ENCODE results near the gene IGSF9B.

Gene IGSF9B

DNA sequence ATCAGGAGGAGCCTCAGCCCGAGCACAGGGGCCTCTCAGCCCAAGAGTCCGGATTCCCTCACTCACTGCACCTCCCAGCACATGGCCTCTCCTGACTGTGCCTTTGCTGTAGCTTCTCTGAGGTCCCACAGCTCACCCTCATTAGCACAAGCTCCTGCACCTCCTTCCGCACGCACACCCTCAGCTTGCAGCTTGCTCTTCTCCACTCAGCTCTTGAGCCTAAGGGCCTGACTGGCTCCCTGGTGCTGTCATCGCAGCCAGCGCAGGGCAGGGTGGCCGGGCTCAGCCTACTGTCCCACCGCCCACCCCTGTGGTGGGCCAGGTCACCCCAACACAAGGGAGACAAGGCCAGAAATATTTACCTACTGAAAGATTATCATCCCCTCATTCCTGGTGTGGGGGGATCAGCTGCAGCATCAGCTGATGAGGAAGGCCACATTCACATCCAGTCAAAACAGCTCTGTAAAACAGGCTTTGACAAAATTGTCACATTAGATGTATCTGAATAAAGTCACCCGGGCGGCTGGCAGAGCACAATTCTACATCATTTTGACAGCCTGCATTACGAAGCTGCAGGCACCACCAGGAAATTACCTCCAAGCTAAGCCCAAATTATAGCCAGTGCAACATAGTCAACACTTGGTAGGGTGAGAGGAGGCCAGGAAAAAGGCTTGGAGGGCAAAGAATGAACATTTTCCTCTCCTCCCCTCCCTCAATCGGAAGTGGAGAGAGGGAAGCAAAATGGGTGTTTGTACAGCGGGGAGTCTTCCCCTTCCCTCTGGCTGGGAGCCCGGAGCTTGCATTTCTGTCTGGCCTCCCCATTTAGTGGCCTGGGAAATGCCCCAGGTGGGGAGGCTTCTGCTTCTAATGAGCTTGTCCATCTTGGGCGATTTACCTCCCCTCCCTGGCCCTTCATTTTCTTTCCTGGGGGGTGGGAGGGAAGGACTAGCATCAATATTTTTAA lies 29.5 kb upstream of the IGSF9B start:
- no peak for DNase-seq
- in situ Hi-C loops (cut with MboI; ENCODE audit: low pct_unique_long_range_greater_than_20kb, low sequenced_read_pairs), result no loop called here

DNA sequence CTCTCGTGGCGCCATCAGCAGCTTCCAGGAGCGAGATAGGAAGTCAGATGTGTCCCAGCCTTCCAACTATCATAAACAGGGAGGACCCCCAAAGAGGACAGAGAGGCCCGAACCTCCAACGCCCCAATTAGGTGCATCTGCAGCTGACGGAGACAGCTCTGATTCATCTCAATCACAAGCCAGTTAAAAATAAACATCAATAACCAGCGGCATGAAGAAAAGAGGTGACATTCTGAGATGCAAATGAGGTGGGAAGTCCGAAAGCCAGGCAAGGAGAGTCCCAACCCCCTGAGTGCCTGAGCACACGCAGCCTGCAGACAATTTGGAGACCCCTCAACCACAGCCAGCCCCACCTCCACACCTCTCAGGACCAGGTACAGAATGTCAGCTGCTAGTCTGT lies 28.1 kb upstream of the IGSF9B start:
- DNase-seq, result no peak
- in situ Hi-C loops (cut with MboI; ENCODE audit: low pct_unique_long_range_greater_than_20kb, low sequenced_read_pairs), result no loop called here

DNA sequence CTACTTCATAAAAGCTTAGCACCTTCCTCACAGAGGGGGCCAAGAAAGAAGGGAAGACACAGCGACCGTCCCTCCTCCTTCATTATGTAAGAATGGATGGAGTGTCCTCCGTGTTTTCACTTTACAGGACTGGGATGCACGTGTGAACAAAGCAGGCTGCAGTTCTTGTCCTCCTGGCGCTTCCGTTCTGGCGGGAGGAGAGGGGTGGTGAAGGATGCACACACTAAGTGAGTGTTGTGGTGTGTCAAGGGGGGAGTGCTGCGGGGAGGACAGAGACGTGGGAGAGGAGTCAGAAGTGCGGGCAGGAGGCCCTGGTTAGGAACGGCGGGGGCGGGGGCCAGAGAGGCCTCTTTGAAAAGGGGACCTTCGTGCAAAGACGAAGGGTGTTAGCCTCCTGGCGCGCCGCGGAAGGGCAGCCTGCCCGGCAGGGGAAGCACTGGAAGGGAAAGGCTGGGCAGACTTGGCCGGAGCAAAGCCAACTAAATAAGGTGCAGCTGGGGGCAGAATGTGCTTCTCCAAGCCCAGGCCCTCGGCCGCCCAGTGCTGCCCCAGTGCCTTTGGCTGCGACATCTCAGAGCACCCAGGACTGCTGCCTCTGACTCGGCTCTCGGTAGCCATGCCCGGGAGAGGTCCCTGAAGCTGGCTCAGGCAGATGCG lies 27.0 kb upstream of the IGSF9B start:
- DNase-seq, result no peak
- in situ Hi-C loops (cut with MboI; ENCODE audit: low pct_unique_long_range_greater_than_20kb, low sequenced_read_pairs), result no loop called here

DNA sequence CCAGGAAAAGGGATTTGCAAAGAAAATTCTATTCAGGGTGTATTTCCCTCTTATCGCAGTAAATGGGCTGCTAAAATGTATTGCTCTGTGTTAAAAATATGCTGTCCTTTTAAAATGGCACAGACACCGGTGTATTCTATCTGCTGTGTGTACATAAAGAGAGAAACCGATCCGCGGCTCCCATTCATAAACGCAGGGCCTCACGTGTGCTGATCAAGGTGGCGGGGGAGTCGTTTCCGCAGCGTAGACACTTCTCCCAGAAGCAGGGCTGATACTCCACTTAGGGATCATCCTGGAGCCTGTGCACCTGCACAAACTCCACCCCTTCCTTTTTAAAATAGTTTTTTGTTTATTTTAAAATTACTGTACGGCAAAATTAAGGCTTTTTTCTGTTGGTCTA lies 26.1 kb upstream of the IGSF9B start:
- DNase-seq, result no peak
- in situ Hi-C loops (cut with MboI; ENCODE audit: low pct_unique_long_range_greater_than_20kb, low sequenced_read_pairs), result no loop called here

DNA sequence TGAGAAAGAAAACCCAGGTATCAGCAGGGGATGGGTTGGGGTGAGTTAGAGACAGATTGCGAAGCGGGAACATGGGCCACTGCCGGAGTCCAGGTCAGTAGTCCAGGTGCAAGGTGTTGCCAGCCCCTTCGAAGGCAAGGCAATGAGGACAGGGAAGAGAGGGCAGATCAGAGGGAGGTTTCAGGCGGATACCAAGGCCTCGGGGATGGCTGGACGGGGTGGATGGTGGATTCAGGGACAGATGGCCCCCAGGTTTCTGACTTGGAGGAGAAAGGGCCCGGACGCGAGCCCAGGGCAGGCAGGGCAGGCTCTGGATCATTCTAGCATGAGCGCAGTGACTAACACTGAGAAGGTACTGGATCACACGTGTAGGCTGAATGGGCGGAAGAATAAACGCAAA lies 25.4 kb upstream of the IGSF9B start:
- in situ Hi-C loops (cut with MboI; ENCODE audit: low pct_unique_long_range_greater_than_20kb, low sequenced_read_pairs), result no loop called here
- no peak for DNase-seq

DNA sequence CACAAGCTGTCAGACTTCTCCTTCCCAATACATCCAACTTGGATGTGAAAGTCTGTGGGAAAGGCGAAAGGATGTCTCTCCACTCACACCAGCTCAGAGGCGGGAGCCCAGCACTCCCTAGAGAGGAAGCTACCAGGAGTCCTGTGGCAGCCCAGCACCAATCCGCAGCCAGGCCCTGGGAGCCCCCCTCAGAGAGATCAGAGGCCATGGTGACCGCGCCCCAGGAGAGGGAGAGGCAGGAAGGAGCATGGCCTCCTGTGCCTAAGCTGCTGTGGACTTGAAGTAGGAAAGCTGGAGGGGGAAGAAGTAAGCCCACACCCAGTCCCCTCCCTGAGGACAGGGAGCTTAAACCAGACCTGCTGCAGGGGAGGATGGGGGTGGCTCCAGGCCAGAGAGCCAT lies 24.4 kb upstream of the IGSF9B start:
- in situ Hi-C loops (cut with MboI; ENCODE audit: low pct_unique_long_range_greater_than_20kb, low sequenced_read_pairs), result no loop called here
- no peak for DNase-seq

DNA sequence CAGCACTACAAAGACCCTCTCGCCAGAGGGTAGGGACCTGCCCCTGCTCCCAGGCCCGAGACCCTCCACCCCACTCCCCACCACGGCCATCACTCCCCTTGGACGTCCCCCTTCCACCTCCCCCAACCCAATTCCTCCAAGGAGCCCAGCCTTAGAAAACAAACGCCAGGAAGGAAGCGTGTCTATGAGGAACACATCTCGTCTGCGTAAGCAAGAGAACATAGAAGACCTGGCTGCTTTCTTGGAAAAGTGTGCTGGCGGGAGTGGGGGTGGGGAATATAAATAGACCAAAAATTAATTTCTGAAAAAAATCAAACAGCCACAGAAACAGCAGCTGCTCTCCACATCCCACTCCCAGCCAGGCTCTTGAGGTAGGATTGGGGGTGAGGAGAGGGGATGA lies 23.9 kb upstream of the IGSF9B start:
- in situ Hi-C loops (cut with MboI; ENCODE audit: low pct_unique_long_range_greater_than_20kb, low sequenced_read_pairs), result no loop called here

DNA sequence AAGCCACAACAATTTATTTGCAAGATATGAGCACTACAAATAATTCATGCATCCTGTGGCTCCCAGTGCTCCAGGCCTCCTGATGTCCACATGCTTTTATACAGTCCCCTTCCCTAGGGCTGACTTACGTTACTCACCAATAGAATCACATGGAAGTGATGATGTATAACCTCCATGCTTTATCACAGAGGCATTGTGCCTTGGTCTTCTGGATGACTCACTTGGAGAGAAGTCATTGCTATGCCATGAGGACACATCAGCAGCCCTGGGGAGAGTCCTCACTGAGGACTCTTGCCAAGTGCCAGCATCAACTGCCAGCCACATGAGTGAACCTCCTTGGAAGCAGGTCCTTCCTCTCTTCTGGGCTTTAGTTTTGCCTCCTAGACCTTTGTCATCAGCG lies 22.0 kb upstream of the IGSF9B start:
- in situ Hi-C loops (cut with MboI; ENCODE audit: low pct_unique_long_range_greater_than_20kb, low sequenced_read_pairs), result no loop called here
- DNase-seq, result no peak

More for the DNA sequence above, 23.9 kb upstream of the IGSF9B start:
- no peak for DNase-seq

DNA sequence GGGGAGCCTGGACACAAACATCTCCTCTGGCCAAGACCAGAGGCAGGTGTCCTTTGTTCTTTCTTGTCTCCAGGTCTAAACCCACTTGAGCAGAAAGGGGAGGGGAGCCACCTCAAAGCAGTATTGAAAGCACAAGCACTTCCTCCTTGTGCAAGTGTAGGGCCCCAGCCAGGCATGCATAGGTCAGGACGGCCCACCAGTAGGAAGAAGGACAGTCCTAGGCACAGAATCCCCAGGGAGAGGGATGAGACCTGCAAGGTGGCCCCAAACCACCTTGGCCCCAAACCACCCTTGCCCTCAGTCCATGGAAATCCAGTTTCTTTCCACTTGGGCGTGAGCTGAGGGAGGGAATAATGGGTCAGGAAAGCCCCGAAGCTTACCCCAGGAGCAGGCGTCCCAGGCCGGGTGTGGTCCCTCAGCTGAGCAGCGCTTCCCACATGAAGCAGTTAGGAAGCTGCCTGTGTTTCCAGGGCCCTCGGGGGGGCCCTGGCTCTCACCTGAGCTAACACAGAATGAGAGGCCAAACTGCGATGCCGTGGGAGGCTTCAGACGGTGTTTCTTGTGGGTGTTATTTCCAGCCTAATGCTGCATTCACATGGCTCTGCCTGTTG lies 20.4 kb upstream of the IGSF9B start:
- in situ Hi-C loops (cut with MboI; ENCODE audit: low pct_unique_long_range_greater_than_20kb, low sequenced_read_pairs), result no loop called here
- DNase-seq, result no peak

DNA sequence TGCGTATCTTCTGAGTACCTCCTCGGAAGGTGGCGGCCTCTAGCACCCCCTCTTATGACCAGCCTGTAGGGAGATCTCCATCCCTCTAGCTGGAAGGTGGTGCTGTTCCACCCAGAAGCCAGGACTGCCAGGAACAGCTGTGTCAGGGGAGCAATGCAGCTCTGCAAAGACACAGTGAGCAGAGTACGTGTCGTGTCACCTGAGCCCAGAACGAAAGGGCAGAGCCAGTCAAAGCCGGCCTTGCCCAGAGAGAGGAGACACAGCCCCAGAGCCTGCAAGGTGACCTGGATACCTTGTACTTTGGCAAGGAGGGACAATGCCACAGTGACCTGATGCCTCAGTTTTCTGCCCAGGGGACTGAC lies 18.7 kb upstream of the IGSF9B start:
- no peak for DNase-seq
- in situ Hi-C loops (cut with MboI; ENCODE audit: low pct_unique_long_range_greater_than_20kb, low sequenced_read_pairs), result no loop called here

DNA sequence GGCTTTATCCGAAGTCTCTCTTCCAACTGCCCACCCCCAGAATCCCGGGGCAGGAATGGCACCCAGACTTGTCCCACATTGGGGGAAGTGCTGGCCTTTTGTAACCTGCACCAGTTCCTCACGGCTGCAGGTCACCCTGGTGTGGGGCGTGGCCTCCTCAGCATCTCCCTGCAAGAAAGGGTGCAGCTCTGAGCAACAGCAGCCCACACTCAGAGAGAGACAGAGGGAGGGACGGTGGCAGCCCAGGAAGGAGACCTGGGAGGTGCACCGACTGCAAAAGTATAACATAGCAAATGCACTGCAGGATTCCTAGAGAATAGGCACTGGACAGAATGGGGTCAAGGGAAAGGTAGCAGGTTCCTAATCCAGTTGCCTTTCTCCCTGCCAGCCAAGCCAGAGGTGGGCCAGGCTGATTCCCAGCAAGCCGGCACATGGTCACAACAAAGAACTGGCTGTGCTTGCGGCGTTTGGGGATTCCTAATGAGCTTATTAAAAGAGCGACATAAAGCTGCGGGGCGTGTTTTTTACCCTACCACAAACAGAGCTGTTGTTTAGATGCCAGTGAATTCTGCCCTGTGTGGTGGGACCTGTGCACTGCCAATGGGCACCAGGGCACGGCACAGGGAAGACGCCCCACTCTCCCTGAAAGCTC lies 18.2 kb upstream of the IGSF9B start:
- in situ Hi-C loops (cut with MboI; ENCODE audit: low pct_unique_long_range_greater_than_20kb, low sequenced_read_pairs), result no loop called here
- DNase-seq, result no peak

DNA sequence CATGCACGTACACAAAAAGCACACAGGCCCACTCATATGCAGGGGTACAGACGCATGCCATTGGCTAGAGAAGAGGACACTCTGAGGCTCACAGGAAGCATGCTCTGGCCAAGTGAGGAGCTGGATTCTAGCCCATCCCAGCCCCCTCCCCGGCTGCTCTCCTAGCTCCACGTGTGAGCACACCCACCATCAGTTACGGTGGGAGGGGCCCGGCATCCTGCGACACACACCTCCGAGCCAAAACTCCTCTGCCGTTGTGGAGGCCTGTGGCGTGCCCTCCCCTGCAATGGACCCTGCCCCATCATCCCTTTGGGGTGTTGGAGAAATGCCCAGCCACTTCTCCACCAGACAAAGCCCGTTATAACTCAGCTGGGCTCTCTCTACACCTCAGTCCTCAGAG lies 15.1 kb upstream of the IGSF9B start:
- DNase-seq, result no peak
- in situ Hi-C loops (cut with MboI; ENCODE audit: low pct_unique_long_range_greater_than_20kb, low sequenced_read_pairs), result no loop called here

DNA sequence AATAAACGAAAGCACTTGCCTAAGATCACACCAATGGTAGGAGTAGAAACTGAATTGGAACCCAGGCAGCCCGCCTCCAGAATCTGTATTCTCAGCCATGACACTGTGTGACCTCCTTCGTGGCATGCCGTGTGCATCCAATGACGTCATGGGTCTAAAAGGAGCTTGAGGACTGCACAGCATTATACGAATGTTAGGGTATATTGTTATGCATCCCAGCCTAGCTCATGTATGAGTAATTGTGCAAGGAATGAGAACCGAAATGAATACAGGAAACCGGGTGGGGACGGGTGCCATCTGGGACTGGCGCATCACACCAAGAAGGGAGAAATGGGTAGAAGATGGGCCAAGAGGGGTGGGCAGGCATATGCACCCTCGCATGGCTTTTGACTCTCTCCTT lies 12.3 kb upstream of the IGSF9B start:
- no peak for DNase-seq
- in situ Hi-C loops (cut with MboI; ENCODE audit: low pct_unique_long_range_greater_than_20kb, low sequenced_read_pairs), result no loop called here

DNA sequence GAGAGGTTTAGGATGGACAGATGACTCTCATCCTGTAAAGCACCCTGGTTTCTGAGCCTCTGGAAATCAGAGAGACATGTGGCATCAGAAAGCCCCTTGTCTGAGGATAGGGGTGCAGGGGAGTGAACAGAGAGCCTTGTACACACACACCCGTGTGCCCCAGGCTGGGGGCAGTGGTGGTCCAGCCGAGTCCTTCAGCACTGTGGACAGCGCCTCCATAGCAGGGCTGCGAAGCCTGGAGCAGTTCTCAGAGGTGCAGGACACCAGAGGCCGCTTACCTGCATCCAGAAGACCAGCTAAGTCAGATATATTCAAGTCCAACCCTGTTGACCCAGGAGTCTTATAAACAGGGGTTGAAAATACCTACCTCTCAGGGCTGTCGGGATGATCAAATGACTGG lies 11.5 kb upstream of the IGSF9B start:
- no peak for DNase-seq

DNA sequence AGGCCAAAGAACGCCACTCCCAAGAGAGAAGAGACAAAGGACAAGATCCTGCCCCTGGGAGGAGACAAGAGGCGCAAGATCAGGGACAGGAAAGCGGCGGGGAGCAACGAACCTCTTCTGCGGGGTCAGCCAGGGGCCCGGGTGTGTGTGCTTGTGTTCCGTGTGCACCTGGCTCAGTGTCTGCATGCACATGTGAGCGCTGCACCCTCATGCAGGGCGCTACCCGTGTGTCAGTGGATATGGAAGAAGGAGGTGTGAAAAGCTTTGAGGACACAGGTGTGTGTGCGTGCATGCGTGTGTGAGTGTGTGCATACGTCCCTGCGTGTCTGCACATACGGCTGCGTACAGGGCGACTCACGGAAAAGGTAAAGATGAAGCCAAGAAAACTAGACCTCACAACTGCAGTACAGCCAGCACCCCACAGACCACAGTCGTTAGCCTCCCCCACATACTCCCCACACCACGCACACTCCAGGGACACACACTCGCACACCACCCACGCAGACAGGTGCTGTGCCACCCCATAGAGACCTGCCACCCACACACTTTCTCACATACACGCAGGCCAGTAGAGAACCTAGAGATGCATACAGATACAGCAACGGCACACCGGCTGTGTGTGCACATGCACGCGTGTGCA lies 11.0 kb upstream of the IGSF9B start:
- in situ Hi-C loops (cut with MboI; ENCODE audit: low pct_unique_long_range_greater_than_20kb, low sequenced_read_pairs), result no loop called here
- DNase-seq, result no peak

More for the DNA sequence above, 11.5 kb upstream of the IGSF9B start:
- in situ Hi-C loops (cut with MboI; ENCODE audit: low pct_unique_long_range_greater_than_20kb, low sequenced_read_pairs), result no loop called here

DNA sequence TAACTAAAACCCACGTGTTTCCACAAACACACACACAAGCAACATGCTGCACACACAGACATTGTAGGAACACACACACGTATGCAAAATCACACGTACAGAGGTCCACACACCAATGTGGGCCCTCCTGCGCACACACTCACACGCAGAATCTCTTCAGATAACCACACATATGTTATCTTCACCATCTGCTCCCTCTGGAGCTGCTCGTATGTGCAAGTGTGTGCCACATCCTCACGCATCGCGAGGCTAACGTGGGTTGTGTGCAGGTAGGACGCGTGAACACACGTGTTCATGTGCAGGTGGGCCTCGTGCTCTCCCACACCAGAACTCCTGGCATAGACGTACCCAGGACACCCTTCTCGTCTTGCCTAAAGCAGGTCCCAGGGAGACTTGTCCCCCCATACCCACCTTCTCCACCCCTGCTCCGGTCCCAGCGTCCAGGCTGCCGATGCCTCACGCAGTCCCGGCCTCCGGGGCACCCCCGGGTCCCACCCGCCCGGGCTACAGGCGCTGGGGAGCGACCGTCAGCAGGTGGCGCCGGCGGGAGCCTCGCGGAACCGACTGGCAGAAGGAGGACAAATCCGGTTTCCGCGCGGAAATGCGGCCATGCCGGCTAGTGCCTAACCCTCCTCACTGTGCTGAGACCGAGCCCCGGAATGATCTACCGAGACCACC lies 10.3 kb upstream of the IGSF9B start:
- in situ Hi-C loops (cut with MboI; ENCODE audit: low pct_unique_long_range_greater_than_20kb, low sequenced_read_pairs), result no loop called here
- DNase-seq, result peak; percentile 49

DNA sequence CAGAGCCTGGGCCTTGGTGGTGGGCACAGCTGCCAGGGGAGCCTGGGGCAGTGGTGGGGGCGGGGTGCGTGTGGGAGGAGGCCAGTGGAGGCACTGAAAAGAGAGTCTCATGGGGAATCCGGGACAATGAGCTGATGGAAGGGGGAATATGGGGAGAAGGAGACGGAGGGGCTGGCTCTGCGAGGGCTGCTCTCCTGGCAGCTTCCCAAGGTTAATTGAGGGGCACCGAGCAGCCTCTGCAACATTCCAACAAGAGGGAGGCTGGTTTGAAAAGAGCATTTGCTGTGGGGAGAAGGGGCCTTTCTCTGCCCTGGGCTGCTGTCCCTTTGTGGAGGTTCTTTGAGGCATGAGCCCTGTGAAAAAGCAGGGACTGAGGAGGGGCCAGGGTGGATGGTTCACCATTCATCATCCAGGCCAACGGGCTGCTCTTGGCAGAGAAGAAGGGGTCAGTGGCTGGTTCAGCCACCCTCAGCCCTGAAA lies 9.4 kb upstream of the IGSF9B start:
- in situ Hi-C loops (cut with MboI; ENCODE audit: low pct_unique_long_range_greater_than_20kb, low sequenced_read_pairs), result no loop called here
- no peak for DNase-seq

DNA sequence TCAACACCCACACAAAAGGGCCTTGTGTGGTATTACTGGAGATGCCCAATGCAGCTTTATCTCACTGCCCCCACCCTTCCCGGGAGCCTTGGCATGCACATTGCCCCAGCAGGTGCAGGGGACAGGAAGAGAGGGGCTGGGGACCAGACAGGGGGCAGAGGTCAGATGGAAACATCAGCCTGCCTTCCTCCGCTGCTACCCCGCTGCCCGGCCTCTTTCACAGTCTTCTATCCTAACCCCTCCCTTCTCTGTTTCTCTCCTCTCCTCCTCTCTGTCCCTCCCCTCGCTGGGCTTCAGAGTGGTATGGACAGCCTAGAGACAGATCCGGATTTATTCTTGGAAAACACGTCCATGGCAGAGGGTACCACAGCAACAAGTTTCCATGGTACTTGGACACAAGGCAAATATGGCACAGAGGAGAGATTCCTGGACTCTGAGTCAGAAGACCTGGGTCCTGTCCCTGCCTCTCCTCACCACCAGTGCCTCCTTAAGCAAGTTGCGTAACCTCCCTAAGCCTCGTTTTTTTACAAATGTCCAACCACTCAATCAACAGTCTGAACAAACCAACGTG lies 8.3 kb upstream of the IGSF9B start:
- in situ Hi-C loops (cut with MboI; ENCODE audit: low pct_unique_long_range_greater_than_20kb, low sequenced_read_pairs), result no loop called here
- DNase-seq, result no peak

Data from KBM-7 (cell line).